GM21390 (cell line): Measurements from ENCODE around the gene PPP1R13B.

Experiments
- ATAC-seq: cut with Tn5 transposase; IDR thresholded peaks from one replicate; pipeline ENCODE4 v1.9.1; 2021; ENCODE audit not compliant: unreplicated experiment

Gene PPP1R13B

DNA sequence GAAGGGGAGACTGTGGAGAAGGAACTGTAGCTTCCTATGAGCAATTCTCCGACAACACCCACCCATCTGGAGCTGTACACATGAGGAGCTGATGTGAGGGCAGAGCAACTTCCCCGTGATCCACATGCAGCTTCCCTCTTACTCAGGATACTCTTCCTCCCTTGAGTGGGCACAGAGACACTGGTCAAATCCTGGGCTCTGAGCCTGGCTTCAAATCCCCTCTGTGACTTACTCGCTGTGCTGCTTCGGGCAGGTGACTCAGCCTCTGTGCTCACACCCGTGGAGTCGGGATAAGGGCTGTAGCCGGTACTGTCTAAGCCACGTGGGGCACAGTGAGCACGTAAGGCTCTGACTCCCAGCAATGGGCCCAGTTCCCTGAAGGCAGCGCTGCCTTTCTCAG, 100.7 kb downstream of the PPP1R13B start:
- ATAC-seq: no peak

GRCh38 chr14:103745424-103745823, 102.0 kb downstream of the PPP1R13B start:
- no peak for ATAC-seq

DNA sequence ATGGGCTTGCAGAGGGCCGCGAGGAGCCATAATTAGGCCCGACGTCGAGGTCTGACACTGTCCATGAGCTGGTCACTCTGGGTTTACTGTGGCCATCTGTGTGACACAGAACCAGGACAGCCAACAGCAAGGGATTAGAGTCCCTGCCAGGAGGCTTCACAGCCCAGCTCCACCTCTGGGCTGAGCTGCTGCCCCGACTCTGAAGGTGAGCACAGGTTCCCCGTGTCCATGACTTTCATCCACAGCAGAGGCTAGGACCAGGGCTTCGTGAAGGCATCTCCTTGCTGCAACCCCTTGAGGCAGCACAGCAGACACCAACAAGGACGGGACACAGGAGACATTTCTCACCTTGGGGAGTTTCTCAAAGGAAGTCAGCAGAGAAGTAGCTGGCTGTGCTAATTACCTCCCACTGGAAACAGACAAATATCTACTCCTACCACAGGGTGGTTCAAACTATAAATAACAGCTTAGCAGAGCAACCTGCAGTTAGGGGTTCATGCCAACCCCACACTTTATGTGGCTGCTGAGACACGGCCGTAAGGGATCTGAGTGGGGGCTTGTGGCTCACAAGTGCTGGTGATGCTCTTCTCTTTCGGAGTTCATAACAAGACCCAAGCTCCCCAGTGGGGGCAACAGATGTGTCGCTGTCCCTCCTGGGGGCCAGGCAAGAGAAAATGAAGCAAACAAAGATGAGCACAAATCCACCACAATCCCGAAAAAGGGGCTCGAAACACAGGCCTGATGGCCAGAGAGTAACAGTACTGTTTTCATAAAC, 102.6 kb downstream of the PPP1R13B start:
- no peak for ATAC-seq

GRCh38 chr14:103743691-103744090, 103.7 kb downstream of the PPP1R13B start:
- ATAC-seq: no peak

- ATAC-seq: no peak
Observed at GRCh38 chr14:103742499-103743255, 104.7 kb downstream of the PPP1R13B start.

DNA sequence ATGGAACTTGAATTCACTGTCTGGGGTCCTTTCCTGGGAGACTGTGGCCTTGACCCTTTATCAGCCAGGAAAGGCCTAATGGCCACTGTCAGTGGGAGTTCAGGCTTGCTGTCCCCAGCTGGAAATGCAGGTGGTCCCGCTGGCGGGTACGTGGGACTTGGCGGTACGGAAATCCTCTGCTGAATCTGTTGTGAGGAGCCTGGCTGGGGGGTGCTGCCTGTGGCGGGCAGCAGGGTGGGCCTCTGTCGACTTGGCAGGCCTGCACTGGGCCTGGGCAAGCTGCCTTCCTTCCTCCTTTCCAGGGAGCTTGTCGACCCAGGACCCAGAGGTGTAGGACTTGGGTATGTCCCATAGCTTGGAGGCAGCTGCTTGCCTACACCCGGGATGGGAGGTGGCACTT, 105.5 kb downstream of the PPP1R13B start:
- ATAC-seq: no peak

GRCh38 chr14:103740991-103741689, 106.2 kb downstream of the PPP1R13B start:
- no peak for ATAC-seq

DNA sequence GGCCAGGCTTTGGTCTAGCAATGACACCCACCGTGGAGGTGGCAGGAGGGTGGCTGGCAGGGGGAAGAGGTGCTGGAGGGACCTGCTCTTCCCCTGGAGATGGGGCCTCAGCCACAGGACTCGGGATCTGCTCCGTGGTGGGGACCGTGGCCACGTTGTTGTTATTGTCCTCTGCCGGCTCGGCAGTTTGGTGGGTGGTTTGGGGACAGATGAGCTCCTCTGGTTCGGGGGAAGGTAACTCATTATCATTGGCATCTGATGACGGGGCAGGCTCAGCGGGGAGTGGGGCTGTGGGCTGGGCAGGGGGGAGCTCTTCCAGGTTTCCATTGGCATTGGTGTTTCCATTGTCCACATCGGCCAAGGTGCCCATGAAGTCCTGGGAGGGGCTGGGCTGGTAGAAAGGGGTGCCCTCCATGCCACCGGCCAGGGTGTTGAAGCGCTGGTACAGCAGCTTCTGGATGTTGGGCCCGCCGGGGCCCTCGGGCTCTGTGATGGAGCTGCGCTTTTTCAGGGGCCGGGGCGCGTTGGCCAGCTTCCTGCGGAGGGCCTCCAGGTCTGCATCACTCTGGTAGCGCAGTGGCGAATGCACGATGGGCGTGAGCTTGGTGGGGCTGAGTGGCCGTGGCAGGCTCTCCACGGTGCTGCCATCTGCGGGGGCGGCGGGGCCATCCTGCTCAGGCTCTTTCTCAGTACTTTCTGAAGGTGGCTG, 107.4 kb downstream of the PPP1R13B start:
- no peak for ATAC-seq

- no peak for ATAC-seq
Observed at GRCh38 chr14:103739466-103739792, 107.9 kb downstream of the PPP1R13B start.

GRCh38 chr14:103738701-103739451, 108.5 kb downstream of the PPP1R13B start:
- ATAC-seq: no peak

- ATAC-seq: no peak
Observed at GRCh38 chr14:103738166-103738565, 109.2 kb downstream of the PPP1R13B start.

DNA sequence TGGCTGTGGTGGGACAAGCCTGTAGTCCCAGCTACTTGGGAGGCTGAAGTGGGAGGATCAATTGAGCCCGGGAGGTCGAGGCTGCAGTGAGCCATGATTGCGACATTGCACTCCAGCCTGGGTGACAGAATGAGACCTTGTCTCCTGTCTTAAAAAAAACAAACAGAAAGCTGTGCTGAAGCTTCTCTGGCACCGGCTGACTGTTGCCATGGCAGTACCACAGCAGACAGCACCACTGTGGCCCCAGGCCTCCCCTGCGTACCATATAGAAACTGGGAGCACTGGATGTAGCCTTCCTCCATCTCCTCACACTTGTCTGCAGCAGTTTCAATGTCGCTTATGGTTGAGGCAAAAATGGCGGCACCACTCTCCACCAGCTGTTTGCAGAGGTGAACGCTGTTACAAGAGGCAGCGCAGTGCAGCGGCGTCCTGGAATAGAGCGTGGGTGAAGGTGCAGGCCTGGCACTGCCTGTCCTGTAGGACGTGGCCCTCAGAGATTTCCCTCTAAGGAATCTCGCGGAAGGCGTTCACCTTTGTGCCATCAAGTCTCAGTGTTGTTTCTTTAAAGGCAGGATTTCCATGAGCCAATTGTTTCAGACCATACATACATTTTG, 109.8 kb downstream of the PPP1R13B start:
- no peak for ATAC-seq

DNA sequence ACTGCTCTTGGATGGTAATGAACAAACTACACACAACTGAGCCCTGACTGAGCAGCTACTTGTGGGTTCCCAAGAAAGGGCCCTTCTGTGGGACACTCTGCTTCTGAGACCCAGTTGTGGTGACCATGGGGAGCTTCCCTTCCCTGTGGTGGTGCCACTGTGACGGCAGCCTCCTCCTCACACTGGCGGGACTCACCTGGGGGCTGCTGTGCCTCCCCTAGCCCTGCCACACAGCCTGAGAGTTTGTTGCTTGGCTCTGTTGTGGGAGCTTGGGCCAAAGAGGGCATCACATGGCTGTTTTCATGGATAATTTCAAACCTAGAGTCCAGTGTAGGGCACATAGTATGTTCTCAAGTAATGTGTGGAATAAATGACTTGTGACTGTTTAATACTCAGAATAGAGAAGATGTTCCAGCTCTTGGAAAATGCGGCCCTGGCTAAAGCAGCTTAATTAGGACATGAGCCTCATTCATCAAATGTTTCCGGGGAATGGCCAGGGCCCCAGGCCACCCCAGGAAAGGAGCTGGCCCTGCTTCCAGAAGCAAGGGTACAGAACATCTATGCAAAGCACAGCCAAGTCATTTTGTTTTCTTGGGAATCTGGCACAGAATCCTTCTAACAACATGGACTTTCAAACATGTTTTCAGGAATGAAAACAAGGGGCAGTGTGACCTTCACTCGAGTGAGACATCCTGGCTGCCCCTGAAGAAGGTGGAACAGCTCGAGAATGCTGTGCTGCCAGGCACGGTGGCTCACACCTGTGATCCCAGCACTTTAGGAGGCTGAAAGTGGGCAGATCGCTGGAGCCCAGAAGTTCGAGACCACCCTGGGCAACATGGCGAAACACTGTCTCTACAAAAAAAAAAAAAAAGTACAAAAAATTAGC, 110.6 kb downstream of the PPP1R13B start:
- no peak for ATAC-seq

DNA sequence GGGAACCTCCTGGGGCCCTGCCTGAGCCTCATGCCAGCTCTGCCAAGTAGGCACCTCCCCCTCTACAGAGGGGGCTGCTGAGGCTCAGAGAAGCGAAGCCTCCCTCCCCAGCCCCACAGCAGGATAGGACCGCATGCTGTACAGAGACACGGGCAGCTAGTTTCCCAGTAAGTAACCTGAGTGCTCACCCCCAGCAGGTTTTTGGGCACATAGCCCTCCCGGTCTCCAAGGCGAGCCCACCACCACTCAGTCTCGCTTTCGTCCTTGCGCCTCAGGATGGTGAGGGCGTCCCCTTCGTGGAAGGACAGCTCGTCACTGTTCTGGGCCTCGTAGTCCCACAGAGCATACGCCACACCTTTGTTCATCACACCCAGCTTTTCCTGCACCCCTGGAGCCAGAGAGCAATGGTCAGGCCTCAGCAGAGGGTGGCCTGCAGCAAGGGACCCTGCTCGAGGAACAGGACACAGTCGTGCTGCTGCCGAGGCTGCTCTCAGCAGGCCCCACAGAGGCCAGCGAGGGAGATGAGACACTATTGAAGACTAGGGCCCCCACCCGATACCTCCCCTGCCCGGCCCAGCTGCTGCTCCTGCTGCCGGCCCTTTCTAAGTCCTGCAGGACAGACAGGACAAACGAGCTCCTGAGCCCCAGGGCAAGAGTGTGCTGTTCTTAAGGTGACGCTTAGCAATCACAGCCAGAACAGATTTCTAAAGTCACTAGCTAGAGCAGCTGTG, 111.4 kb downstream of the PPP1R13B start:
- ATAC-seq: no peak

DNA sequence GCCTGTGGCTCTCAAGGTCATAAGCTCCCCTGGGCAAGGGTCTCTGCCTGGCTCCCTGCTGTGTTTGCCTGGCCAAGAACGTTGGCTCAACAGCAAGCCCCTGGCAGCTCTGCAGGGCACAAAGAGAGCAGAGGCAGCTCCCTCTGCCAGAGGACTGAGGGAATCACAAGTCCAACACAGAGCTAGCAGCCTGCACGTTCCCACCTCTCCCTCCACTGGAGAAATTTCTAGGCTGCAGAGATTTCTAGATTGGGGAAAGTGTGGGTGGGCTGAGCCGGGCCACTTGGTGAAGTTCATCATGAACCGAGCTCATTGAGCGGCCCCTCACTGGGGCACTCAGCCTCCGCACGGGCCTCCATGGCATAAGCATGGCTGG, 111.9 kb downstream of the PPP1R13B start:
- ATAC-seq: no peak

GRCh38 chr14:103735022-103735421, 112.4 kb downstream of the PPP1R13B start:
- ATAC-seq: no peak

DNA sequence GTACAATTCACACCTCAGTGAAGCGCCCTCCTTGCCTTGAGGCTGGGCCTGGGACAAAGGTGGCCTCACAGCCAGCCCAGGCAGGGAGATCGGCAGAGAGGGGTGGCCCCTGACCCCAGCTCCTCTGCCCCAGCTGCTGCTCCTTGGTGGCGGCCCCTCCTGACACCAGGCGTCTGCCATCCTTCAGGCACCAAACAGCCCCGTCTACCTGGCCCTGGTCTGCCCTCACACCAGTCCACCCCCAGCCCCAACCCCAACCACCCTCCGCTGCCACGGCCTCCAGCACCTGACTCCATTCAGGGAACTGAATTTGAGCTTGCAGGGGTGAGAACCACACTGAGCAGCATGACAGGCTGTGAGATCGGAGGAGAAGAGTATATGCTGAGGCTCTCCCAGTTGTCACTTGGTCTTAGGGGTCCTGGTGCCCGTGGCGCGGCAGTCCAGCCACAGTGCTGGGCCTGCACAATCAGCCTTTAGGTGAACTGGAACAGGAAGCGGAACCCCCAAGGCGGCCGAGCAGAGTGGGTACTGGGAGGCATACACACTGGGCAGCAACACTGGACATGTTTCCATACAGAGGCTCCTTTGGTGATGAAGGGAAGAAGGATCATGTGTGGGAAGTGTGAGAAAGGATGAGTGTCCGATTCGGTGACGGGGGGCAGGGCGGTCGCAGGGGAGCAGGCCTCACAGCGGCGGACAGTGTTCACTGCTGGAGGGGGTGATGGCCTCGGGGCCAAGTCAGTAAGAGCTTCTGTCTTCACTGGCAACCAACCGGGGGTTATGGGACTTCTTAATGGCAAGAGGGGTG, 113.1 kb downstream of the PPP1R13B start:
- ATAC-seq: no peak

GRCh38 chr14:103733651-103734050, 113.7 kb downstream of the PPP1R13B start:
- no peak for ATAC-seq
